PC-9 (cell line): ENCODE data around the gene NOL6.

Experiments used
- EZH2 ChIP-seq: fragments of 200-600 bp; sonication (generic); IDR thresholded peaks from 2 replicates; pipeline ENCODE4 v1.8.0; 2017; ENCODE audit warnings: antibody characterized with exemption, low read depth
- TF ChIP-seq, protein P1 (sequence below): fragments of 200-600 bp; sonication (generic); conservative IDR thresholded peaks from 2 replicates; pipeline ENCODE4 v1.6.1; 2017; ENCODE audit warnings: mixed run types, antibody characterized with exemption, mild to moderate bottlenecking, moderate library complexity

GRCh38 chr9:33434317-33435105 lies 39.2 kb downstream of the NOL6 start:
- TF ChIP-seq, protein P1, sequence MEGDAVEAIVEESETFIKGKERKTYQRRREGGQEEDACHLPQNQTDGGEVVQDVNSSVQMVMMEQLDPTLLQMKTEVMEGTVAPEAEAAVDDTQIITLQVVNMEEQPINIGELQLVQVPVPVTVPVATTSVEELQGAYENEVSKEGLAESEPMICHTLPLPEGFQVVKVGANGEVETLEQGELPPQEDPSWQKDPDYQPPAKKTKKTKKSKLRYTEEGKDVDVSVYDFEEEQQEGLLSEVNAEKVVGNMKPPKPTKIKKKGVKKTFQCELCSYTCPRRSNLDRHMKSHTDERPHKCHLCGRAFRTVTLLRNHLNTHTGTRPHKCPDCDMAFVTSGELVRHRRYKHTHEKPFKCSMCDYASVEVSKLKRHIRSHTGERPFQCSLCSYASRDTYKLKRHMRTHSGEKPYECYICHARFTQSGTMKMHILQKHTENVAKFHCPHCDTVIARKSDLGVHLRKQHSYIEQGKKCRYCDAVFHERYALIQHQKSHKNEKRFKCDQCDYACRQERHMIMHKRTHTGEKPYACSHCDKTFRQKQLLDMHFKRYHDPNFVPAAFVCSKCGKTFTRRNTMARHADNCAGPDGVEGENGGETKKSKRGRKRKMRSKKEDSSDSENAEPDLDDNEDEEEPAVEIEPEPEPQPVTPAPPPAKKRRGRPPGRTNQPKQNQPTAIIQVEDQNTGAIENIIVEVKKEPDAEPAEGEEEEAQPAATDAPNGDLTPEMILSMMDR = no peak
- no peak for TF ChIP-seq EZH2
